DND-41 (cell line): ENCODE data around the gene ANKRD39.
A peak's percentile ranks its signal among the peaks of the same experiment; 100 is the strongest.

Experiments
- ATAC-seq: fragments of 200-7000 bp; cut with Tn5 transposase; 3 replicates; pipeline ENCODE4 v1.9.1; 2021; ENCODE audit warnings: low read depth; ENCODE audit not compliant: insufficient read depth
- DNase-seq: peaks from one replicate; pipeline ENCODE4 v3.0.0-alpha.2; 2020
- H2AFZ ChIP-seq: 2 replicates; pipeline ENCODE4 v1.6.0; 2012; ENCODE audit warnings: low read depth, low read length
- H3K27ac ChIP-seq: 2 replicates; pipeline ENCODE4 v1.5.1; 2012; ENCODE audit warnings: low read length, inconsistent platforms
- H3K27me3 ChIP-seq: fragments of 200-600 bp; sonication (generic); 2 replicates; pipeline ENCODE4 v1.6.0; 2012; ENCODE audit warnings: low read length, mild to moderate bottlenecking, inconsistent platforms; ENCODE audit not compliant: insufficient read depth, poor library complexity
- H3K36me3 ChIP-seq: 2 replicates; pipeline ENCODE4 v1.5.1; 2012; ENCODE audit warnings: low read length, inconsistent platforms; ENCODE audit not compliant: insufficient read depth
- H3K4me1 ChIP-seq: 2 replicates; pipeline ENCODE4 v1.5.1; 2012; ENCODE audit warnings: mild to moderate bottlenecking, low read length; ENCODE audit not compliant: insufficient read depth
- H3K4me2 ChIP-seq: 2 replicates; pipeline ENCODE4 v1.6.0; 2012; ENCODE audit warnings: mild to moderate bottlenecking, moderate library complexity, low read length, inconsistent platforms; ENCODE audit not compliant: insufficient read depth
- H3K4me3 ChIP-seq, 2 experiments: fragments of 200-600 bp in 1 of 2; shearing (Covaris generic) in 1 of 2; 2 replicates each; pipeline ENCODE4 v1.5.1; 2012 to 2016; ENCODE audit warnings: inconsistent platforms in 2 of 2, low read length in 2 of 2, mild to moderate bottlenecking in 2 of 2, low read depth in 1 of 2, moderate library complexity in 1 of 2
- H3K79me2 ChIP-seq: 2 replicates; pipeline ENCODE4 v1.6.0; 2012; ENCODE audit warnings: low read length, inconsistent platforms; ENCODE audit not compliant: insufficient read depth
- H3K9ac ChIP-seq: 2 replicates; pipeline ENCODE4 v1.6.0; 2012; ENCODE audit warnings: low read depth, mild to moderate bottlenecking, inconsistent platforms, low read length, moderate library complexity
- H3K9me3 ChIP-seq: 2 replicates; pipeline ENCODE4 v1.5.1; 2012; ENCODE audit warnings: low read length, moderate library complexity, mild to moderate bottlenecking, inconsistent platforms; ENCODE audit not compliant: insufficient read depth, severe bottlenecking
- H4K20me1 ChIP-seq: 2 replicates; pipeline ENCODE4 v1.6.0; 2012; ENCODE audit warnings: low read length; ENCODE audit not compliant: insufficient read depth
- CTCF ChIP-seq: IDR thresholded peaks from 2 replicates; pipeline ENCODE4 v1.5.1; 2012; ENCODE audit warnings: borderline replicate concordance, low read length, moderate library complexity, mild to moderate bottlenecking; ENCODE audit not compliant: poor library complexity, severe bottlenecking; ENCODE audit errors: extremely low read depth
- EZH2 ChIP-seq: IDR thresholded peaks from 3 replicates; pipeline ENCODE4 v1.6.1; 2012; ENCODE audit warnings: borderline replicate concordance, low read depth, mild to moderate bottlenecking, moderate library complexity, low read length, inconsistent platforms; ENCODE audit not compliant: severe bottlenecking

Gene ANKRD39

DNA sequence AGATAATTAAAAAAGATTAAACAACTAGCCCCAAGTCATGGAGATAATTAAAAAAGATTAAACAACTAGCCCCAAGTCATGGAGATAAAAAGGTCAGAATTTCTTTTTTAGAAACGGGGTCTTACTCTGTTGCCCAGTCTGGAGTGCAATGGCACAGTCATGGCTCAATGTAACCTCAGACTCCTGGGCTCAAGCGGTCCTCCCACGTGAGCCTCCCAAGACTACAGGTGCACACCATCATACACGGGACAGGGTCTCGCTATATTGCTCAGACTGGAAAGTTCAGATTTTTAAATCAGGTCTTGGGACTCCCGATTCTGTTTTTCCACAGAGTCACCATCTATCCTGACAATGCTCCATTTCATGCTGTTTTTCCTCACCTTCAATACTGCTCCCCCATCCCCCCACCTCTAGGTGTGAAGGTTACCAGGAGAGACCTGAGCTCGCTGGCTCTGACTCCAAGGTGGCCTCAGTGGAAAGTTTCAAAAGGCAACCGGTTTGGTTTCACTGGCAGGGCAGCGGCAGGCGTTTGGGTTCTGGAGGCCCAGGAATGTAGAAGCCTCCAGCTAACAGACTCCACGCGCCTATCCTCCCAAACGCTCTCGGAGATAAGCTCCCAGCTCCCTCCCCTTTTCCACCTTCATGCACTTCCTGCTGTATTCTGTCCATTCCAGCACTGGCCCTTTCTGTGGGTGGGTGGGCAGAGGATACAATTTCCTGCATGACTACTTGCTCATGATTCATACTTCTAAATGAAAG lies 15.0 kb upstream of the ANKRD39 start:
- no peak overlapping the region for H3K9ac ChIP-seq
- TF ChIP-seq EZH2 (no peak), CTCF (no peak)
- no peaks in the 10 kb centered on the region for H3K4me1 ChIP-seq
- H3K36me3 ChIP-seq: no peaks in the 10 kb centered on the region
- H2AFZ ChIP-seq: no peak overlapping the region
- no peaks in the 10 kb centered on the region for H3K79me2 ChIP-seq
- H3K4me2 ChIP-seq: no peak overlapping the region
- H3K4me3 ChIP-seq: no peak overlapping the region
- H3K27ac ChIP-seq: no peak overlapping the region
- no peaks in the 10 kb centered on the region for H3K9me3 ChIP-seq
- ATAC-seq (no peak), DNase-seq (no peak)
- H3K27me3 ChIP-seq: no peaks in the 10 kb centered on the region
- H4K20me1 ChIP-seq: no peaks in the 10 kb centered on the region

- no peak overlapping the region for H3K27ac ChIP-seq
- no peaks in the 10 kb centered on the region for H3K79me2 ChIP-seq
- DNase-seq: peak; percentile 16
- no peak overlapping the region for H3K9ac ChIP-seq
- no peak overlapping the region for H3K4me3 ChIP-seq
- H3K4me2 ChIP-seq: no peak overlapping the region
- TF ChIP-seq CTCF: no peak
- no peak for TF ChIP-seq EZH2
- H3K9me3 ChIP-seq: no peaks in the 10 kb centered on the region
- H3K4me1 ChIP-seq: no peaks in the 10 kb centered on the region
- no peaks in the 10 kb centered on the region for H3K27me3 ChIP-seq
- no peaks in the 10 kb centered on the region for H4K20me1 ChIP-seq
- H3K36me3 ChIP-seq: no peaks in the 10 kb centered on the region
- no peak overlapping the region for H2AFZ ChIP-seq
- 0 out of 3 replicates have a peak, but pooled peaks have one; percentile 52 for ATAC-seq
Observed at GRCh38 chr2:96870626-96871255, 12.9 kb upstream of the ANKRD39 start.

GRCh38 chr2:96869822-96870625 lies 12.2 kb upstream of the ANKRD39 start, which contains the start of gene SEMA4C:
Gene SEMA4C (minus strand): TSS chr2:96870080. CDS start chr2:96867886, 2,194 bp downstream.
- H2AFZ ChIP-seq: no peak within 1 kb of the TSS
- H3K4me1 ChIP-seq: no peaks in the 10 kb centered on the region
- no peaks in the 10 kb centered on the region for H3K27me3 ChIP-seq
- H3K4me2 ChIP-seq: no peak within 1 kb of the TSS
- no peak within 1 kb of the TSS for H3K9ac ChIP-seq
- TF ChIP-seq EZH2 (no peak), CTCF (no peak)
- no peaks in the 10 kb centered on the region for H3K36me3 ChIP-seq
- no peaks in the 10 kb centered on the region for H3K79me2 ChIP-seq
- H3K9me3 ChIP-seq: no peaks in the 10 kb centered on the region
- DNase-seq (no peak), ATAC-seq (no peak)
- H3K27ac ChIP-seq: no peak within 1 kb of the TSS
- no peaks in the 10 kb centered on the region for H4K20me1 ChIP-seq
- H3K4me3 ChIP-seq: no peak within 1 kb of the TSS
